PFSK-1 (cell line): ENCODE results near the gene ACY1.

Source experiments
- TAF1 ChIP-seq: IDR thresholded peaks from 2 replicates; pipeline ENCODE4 v1.6.1; 2012; ENCODE audit warnings: low read length, control low read depth, borderline replicate concordance; ENCODE audit not compliant: insufficient read depth
- TF ChIP-seq, protein P1 (sequence below), 2 experiments: IDR thresholded peaks; 2 replicates each; pipeline versions ENCODE4 v1.6.1 to v1.8.0; 2011 to 2012; ENCODE audit warnings: low read depth in 2 of 2, low read length in 2 of 2, control low read depth in 1 of 2, inconsistent platforms in 1 of 2, mild to moderate bottlenecking in 1 of 2, moderate library complexity in 1 of 2; ENCODE audit not compliant: insufficient read depth in 1 of 2

DNA sequence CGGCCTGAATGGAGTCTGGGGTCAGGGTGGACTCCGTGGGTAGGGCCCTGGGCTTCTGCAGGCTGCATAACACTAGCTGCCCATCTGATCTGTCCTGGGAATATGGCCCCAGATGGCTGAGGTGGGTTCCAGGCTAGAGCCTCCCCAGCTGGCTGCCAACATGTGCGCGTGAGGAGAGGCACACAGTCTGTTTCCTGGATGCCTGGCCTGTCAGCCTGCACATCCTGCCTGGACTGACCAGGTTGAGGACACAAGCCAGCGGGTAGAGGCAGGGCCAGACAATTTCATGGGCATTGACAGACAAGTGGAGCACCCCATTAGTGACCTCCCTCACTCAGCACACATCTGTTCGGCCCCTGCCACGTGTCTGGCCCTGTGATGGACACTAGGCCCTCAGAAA, 42.1 kb downstream of the ACY1 start:
- TF ChIP-seq, protein P1, sequence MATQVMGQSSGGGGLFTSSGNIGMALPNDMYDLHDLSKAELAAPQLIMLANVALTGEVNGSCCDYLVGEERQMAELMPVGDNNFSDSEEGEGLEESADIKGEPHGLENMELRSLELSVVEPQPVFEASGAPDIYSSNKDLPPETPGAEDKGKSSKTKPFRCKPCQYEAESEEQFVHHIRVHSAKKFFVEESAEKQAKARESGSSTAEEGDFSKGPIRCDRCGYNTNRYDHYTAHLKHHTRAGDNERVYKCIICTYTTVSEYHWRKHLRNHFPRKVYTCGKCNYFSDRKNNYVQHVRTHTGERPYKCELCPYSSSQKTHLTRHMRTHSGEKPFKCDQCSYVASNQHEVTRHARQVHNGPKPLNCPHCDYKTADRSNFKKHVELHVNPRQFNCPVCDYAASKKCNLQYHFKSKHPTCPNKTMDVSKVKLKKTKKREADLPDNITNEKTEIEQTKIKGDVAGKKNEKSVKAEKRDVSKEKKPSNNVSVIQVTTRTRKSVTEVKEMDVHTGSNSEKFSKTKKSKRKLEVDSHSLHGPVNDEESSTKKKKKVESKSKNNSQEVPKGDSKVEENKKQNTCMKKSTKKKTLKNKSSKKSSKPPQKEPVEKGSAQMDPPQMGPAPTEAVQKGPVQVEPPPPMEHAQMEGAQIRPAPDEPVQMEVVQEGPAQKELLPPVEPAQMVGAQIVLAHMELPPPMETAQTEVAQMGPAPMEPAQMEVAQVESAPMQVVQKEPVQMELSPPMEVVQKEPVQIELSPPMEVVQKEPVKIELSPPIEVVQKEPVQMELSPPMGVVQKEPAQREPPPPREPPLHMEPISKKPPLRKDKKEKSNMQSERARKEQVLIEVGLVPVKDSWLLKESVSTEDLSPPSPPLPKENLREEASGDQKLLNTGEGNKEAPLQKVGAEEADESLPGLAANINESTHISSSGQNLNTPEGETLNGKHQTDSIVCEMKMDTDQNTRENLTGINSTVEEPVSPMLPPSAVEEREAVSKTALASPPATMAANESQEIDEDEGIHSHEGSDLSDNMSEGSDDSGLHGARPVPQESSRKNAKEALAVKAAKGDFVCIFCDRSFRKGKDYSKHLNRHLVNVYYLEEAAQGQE (IDR thresholded peaks at IDR 0.05; ENCODE audit: insufficient read depth in 1 of 2, low read depth in 2 of 2, low read length in 2 of 2), result no peak
- TF ChIP-seq TAF1, result no peak
